NOMO-1 treated with DMSO at 0.1 percent for 48 hours (cell line): ENCODE measurements around the gene RAB31.
A peak's percentile ranks its signal among the peaks of the same experiment; 100 is the strongest.

Source experiments
- DNase-seq: peaks from one replicate; lab custom pipeline; 2025; ENCODE audit not compliant: unreplicated experiment; lab: John Stamatoyannopoulos, UW

Gene RAB31

DNA sequence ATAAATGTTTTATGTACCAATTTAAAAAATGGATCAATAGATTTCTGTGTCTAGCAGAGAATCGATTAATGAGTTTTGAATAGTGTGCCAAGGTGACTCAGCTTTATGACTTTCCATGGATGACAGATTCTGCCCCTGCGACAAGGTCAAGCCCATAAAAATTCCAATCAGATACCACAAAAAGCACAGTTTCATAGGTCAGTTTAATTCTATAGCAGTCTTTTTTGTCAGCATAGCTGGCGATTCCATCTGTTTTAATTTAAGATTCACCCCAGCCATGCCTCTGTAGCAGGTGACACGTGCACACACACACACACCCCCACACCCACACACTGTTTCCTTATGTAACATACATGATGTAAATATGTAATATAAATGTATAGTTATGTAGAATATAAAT is 28.9 kb downstream of the RAB31 start:
- DNase-seq = no peak

- DNase-seq = no peak
These were observed 29.5 kb downstream of the RAB31 start for GRCh38 chr18:9737472-9738121.

DNA sequence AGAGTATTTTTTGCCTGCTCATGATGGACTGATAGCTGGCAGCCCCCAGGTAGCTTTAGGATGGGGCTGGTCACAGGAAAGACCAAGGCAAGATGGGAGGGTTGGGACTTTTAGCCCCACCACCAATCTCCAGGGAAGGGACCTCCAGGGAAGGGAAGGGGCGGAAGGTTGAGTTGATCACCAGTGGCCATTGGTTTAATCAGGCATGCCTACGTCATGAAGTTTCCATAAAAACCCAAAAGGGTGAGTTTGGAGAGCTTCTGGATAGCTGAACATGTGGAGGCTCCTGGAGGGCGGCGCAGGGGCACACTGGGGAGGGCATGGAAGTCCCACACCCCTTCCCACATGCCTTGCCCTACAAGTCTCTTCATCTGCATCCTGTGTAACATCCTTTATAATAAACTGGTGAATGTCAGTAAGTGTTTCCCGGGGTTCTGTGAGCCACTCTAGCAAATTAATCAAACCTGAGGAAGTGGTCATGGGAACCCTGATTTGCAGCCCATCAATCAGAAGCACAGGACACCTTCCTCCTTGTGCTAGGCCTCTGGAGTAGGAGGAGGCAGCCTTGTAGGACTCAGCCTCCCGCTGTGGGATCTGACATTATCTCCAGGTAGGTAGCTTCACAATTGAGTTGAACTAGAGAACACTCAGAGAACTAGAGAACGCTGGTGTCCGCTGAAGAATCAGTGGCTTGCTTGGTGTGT is 30.3 kb downstream of the RAB31 start:
- DNase-seq = no peak

GRCh38 chr18:9739516-9739915 is 31.4 kb downstream of the RAB31 start:
- no peak for DNase-seq

- peak; percentile 17 for DNase-seq
These were observed 32.0 kb downstream of the RAB31 start for GRCh38 chr18:9740071-9740470.

GRCh38 chr18:9741406-9741792 is 33.3 kb downstream of the RAB31 start:
- DNase-seq = no peak

- DNase-seq = no peak
These were observed 33.9 kb downstream of the RAB31 start for GRCh38 chr18:9741793-9742523.

DNA sequence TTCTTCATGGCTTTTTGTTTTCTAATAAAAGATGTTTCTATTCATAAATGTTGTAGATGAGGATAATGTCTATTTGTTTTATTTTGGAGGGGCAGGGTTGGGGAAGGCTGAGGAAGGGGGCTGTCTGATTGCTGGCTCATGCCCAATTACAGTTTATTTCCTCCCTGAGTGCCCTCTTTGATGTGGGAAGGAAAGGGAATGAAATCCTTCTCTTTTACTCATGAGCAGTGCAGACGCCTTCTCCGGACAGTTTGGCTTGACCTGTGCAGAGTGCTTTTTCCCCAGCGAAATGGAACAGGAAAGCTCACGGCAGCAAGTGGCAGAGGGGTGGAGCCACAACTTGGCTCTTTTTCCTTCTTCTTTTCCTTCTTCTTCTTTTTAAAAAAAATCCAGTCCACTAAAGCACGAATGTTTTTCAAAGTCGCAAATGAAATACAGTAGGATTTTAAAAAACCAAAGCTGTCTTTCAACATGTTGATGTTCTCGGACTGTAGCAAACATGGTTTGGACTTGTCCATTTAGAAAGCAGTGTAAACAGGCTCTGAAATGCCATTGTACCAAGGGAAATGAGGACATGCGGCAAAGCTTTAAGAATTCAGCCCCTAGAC is 34.5 kb downstream of the RAB31 start:
- no peak for DNase-seq

- DNase-seq = peak; percentile 85
These were observed 35.3 kb downstream of the RAB31 start for GRCh38 chr18:9743200-9744016.

DNA sequence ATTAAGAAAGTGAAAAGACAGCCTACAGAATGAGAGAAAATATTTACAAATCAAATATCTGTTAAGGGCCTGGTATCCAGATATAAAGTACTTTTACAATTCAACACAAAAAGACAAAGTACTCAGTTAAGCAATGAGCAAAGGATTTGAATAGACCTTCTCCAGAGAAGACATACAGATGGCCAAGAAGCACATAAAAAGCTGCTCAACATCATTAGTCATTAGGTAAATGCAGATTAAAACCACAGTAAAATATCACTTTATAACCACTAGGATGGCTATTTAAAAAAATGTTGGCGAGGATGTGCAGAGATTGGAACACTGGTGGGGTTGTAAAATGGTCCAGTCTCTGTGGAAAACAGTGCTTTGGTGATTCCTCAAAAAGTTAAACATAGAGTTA is 38.9 kb downstream of the RAB31 start:
- DNase-seq = no peak

DNA sequence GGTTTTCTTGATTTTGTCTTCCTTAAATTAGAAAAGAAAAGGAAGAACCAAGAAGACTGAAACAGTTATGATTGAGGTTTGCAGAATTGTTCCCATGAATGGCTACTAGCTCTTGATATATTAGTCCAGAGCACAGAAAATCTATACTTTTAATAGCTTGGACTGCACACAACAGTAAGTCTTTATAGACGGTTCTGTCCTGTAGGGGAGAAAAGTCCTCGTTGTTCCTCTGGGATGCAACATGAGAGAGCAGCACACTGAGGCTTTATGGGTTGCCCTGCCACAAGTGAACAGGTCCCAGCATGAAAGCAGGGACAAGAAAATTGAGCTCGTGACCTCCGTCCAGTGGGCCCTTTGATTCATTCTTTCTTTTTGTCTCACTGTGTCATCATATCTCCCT is 41.5 kb downstream of the RAB31 start:
- no peak for DNase-seq

DNA sequence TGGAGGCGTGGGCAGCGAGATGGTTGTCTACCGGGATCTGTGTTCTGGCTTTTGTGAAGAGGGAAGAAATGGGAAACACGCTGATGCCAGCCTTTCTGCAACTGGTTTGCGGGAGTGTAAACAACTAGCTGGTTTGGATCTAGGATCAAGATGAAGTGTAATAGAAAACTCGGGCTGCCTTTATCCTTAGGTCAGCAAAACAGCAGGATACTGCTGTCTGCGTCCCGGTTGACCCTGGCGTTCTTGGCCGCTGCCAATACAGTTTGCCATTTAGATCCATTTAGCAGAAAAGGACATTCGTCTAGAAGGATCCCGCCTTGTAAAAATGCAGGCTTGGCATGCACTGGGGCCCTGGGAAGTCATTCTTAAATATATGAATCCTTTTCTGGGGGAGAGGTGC is 42.0 kb downstream of the RAB31 start:
- DNase-seq = no peak

DNA sequence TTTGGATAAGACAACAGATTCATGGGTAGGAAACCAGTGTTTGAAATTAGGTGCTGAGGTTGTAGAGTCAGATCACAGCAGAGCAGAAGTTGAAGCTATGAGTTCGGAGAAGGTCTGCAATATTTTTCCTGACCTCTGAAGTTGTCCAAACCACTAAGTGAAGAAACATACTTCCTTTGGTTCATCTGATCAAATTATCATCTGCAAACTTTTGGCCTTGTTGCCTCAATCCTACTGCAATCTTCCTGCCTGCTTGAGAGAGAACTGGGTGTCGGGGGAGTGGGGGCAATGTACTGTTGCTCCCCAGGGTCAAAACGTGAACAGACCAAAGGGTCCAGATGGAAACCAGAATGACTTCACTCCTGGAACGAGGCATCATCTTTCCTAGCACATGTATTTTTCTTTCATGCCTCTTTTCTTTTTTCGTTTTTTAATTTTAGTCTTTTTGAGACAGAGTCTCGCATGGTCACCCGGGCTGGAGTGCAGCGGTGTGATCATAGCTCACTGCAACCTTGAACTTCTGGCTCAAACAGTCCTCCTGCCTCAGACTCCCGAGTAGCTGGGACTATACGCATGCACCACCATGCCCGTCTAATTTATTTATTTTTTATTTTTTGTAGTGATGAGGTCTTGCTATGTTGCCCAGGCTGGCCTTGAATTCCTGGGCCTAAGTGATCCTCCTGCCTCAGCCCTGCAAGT is 42.7 kb downstream of the RAB31 start:
- peak; percentile 75 for DNase-seq

DNA sequence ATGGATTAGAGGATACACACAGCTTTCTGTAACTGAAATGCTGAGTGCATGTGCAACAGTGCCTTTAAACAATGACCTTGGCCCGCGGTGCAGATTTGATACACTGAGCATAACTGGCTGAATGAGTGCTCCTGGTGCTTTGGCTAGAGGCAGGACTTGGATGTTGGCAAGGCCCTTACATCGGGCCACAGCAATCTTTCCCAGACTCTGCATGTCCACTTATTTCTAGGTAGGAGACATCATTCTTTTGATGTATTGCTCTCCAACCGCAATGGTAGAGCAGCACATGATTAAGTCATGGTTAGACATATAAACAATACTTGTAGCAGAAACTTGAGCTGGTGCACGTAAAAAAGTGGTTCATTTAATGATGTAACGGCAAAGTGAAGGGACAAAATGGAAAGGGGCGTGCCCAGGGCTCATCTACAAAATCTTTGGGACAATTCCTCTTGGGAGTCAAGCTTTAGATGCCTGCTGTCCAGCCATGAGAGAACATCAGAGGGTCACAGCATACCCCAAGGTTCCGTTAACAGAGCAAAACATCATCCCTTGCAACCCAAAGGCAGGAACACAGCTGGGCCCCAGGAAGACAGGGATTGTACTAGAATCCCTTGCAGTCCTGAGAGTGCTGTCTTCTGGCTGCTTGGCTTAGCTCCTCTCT is 43.4 kb downstream of the RAB31 start:
- DNase-seq = no peak

DNA sequence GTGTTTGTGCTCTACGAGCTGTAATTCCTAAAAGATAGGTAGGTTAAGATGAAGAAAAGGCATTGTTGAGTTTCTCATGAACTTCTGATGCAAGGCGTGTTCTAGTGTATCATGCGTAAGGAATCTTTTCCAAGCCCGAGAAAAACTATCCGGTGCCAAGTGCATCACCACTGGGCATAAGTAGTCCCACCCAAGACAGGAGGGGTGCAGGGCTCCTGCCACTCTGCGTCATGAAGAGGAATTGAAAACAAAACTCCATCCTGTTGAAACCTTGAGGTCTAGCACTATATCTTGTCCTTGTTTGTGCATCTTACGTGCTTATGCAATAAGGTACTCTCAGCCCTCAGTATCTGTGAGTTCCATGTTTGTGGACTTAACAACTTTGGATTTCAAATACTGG is 45.7 kb downstream of the RAB31 start:
- DNase-seq = peak; percentile 48

- no peak for DNase-seq
These were observed 47.0 kb downstream of the RAB31 start for GRCh38 chr18:9755110-9755509.

DNA sequence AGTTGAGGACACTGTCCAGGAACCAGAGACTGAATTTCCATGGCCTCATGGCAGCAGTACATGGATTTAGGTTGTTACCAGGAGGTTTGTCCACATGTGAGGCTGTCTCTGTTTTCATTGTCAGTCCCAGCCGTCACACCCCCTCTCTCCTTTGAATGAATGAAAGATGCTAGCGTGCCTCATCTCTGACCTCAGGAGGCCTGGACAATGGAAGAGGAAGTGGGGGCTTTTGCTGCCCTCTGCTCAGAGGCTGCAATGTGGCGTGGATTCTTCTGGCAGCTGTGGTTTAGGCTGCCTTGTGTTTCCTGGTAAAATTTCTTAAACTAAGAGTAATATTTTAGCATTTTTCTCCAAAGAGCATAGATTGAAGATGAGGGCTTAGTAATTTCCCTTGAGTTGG is 47.5 kb downstream of the RAB31 start:
- peak; percentile 86 for DNase-seq

- DNase-seq = no peak
These were observed 48.3 kb downstream of the RAB31 start for GRCh38 chr18:9756271-9756932.

DNA sequence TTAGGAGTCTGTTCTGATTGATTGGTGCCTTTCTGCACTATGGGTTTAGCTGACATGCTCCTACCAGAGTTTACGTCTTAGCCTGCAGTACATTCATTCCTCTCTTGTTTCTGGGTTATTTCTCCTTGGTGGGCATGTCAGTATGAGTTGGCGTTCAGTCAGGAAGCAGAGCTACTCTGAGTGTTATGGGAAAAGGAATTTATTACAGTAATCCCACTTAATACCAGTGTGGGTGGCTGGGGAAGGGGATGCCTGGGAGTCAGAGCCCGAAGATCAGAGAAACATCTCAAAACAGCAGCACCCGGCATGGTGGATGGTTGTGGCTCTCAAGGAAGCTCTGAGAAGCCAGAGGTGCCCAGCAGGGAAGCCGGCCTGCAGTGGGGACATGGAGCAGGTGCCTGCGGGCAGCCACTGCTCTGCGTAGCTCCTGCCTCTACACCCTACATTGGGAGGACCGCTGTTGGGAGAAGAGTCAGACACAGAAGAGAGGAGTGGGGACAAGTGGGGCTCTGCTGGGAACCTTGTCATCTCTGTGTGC is 48.9 kb downstream of the RAB31 start:
- DNase-seq = no peak
